Heart right ventricle (tissue), 16 donors: ENCODE results near the gene ROR2. TPM values are rescaled to one million over a fixed set of nuclear protein-coding genes. Genes with fewer than 3 reads are reported as not detected.
"Not testable (repeated sequence)": the region's sequence is repeated elsewhere in the genome, so short reads cannot be mapped to it uniquely, and the experiment has no call there.

ENCODE experiments used
- ATAC-seq, 8 donors: fragments of 200-7000 bp; cut with Tn5 transposase; one replicate each; pipeline ENCODE4 v1.9.1; 2020; ENCODE audit warnings: mild to moderate bottlenecking in 8 of 8, moderate library complexity in 8 of 8, moderate number of reproducible peaks in 1 of 8
- DNase-seq, 2 donors: peaks; one replicate each; pipeline ENCODE4 v3.0.0-alpha.2; 2020
- H3K27ac ChIP-seq, 10 donors: fragments of 200-600 bp; sonication (generic) in 2 of 10; one replicate each; pipeline versions ENCODE4 v1.5.0 to v1.8.0; 2020 to 2022; ENCODE audit warnings: mild to moderate bottlenecking in 3 of 10
- H3K27me3 ChIP-seq, 7 donors: fragments of 200-600 bp; one replicate each; pipeline ENCODE4 v1.8.0; 2021 to 2022; ENCODE audit warnings: mild to moderate bottlenecking in 2 of 7
- H3K36me3 ChIP-seq, 9 donors: fragments of 200-600 bp; sonication (generic) in 1 of 9; one replicate each; pipeline versions ENCODE4 v1.5.0 to v1.8.0; 2020 to 2022; ENCODE audit warnings: mild to moderate bottlenecking in 2 of 9
- H3K4me1 ChIP-seq, 9 donors: fragments of 200-600 bp; sonication (generic) in 1 of 9; one replicate each; pipeline versions ENCODE4 v1.5.0 to v1.8.0; 2020 to 2022; ENCODE audit warnings: mild to moderate bottlenecking in 4 of 9
- H3K4me3 ChIP-seq, 10 donors: fragments of 200-600 bp; sonication (generic) in 2 of 10; one replicate each; pipeline versions ENCODE4 v1.5.0 to v1.8.0; 2020 to 2022; ENCODE audit warnings: mild to moderate bottlenecking in 7 of 10, moderate library complexity in 2 of 10
- H3K9me3 ChIP-seq, 11 donors: fragments of 200-600 bp in 10 of 11; sonication (generic) in 2 of 11; one replicate each; pipeline versions ENCODE4 v1.5.0 to v1.8.0; 2013 to 2022; ENCODE audit warnings: mild to moderate bottlenecking in 2 of 11, control low read depth in 1 of 11, moderate library complexity in 1 of 11
- WGBS, 2 donors: extraction: QIAGEN DNeasy Blood & Tissue Kit; methylation state at CpG; one replicate each; pipeline ENCODE4 v1.1.7; 2013; ENCODE audit warnings: inconsistent platforms in 1 of 2; 5-methylcytosine and 5-hydroxymethylcytosine counted together
- intact Hi-C, 10 donors: fragments of 100-400 bp; cut with DNase I; formaldehyde crosslinking; loops; one replicate each; pipeline versions ENCODE4 v1.11.1 to v1.14.2; 2022
- polyA plus RNA-seq, 2 donors: library from polyadenylated mRNA; stranded (reverse); fragments of 200-250 nt; gene quantifications; one replicate each; pipeline ENCODE4 v1.2.3, GENCODE V29; 2013
- total RNA-seq, 10 donors: library from RNA; stranded (reverse); fragmentation: NEBNext Ultra II Directional in 3 of 10; extraction: Animal tissue kit (Norgen Biotek cat#: 25700) in 3 of 10; gene quantifications; one replicate each; pipeline versions ENCODE4 v1.2.1 to v1.2.4, GENCODE V29; 2021 to 2023
- TF ChIP-seq, protein P1 (sequence below), 9 donors: fragments of 200-600 bp; sonication (generic) in 2 of 9; IDR thresholded peaks; one replicate each; pipeline versions ENCODE4 v1.5.0 to v1.8.0; 2021 to 2022; ENCODE audit warnings: antibody characterized with exemption in 9 of 9, mild to moderate bottlenecking in 5 of 9, moderate library complexity in 1 of 9
- donor health status: Arrhythmogenic right ventricular cardiomyopathy.
- donor health status: ischemic (EF 13 %, LVEDD 7.1; RV severe dilation, severe dysfunction).
- donor health status: healthy with polysubstance abuse.
- donor health status: DM: no; HTN: yes; CAD: no.
- donor health status: DM: no; HTN: no; CAD: no.
- donor health status: ischemic (EF 25% LVEDD 6.9; RV normal size, moderate dysfunction).
- donor health status: ischemic (EF 25% LVEDD 5.7; RV mildly dilated, moderate dysfunction).
- donor health status: healthy.
- donor health status: DM: yes; HTN: yes; CAD: no.
- donor health status: Ischemic cardiomyopathy.
- donor health status: ischemic (EF 35%, LVEDD 5.7; RV mildly dilated, moderate dysfunction).
- donor health status: nonischemic (EF 11% LVEDD 7.7; RV severe dilation, severe dysfunction).
- donor health status: DM: yes; HTN: yes; CAD: no.
- donor health status: PGD.
- donor health status: ischemic (EF 29% LVEDD 5.4; RV normal size, mild dysfunction).
- donor health status: nonischemic (EF 23%, LVEDD 6.1; RV moderate dilation, normal function).

Gene ROR2
- total and polyA plus RNA-seq, 12 donors, result 0.11 to 1.4 (median 0.47) TPM

DNA sequence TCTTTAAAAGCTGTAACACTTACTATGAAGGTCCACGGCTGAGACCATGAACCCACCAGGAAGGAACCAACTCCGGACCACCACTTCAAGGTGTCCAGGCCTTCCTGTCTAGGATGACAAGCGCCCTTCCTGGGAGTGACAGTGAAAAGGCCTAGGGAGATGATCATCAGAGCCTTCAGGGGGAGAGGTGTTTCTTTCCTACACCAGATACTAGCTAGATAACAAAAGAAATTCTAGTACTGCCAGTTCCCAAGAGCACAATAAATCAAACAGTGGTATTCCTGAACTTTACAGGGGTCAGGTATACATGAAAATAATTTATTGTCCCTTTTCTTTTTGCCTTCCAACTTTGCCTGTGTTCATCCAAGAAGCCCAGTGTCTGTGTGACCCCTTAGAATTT, 432.2 kb downstream of the ROR2 start:
- 85% methylated on average over 3 of the region's 3 CpGs for WGBS, 2 donors
- TF ChIP-seq, protein P1, sequence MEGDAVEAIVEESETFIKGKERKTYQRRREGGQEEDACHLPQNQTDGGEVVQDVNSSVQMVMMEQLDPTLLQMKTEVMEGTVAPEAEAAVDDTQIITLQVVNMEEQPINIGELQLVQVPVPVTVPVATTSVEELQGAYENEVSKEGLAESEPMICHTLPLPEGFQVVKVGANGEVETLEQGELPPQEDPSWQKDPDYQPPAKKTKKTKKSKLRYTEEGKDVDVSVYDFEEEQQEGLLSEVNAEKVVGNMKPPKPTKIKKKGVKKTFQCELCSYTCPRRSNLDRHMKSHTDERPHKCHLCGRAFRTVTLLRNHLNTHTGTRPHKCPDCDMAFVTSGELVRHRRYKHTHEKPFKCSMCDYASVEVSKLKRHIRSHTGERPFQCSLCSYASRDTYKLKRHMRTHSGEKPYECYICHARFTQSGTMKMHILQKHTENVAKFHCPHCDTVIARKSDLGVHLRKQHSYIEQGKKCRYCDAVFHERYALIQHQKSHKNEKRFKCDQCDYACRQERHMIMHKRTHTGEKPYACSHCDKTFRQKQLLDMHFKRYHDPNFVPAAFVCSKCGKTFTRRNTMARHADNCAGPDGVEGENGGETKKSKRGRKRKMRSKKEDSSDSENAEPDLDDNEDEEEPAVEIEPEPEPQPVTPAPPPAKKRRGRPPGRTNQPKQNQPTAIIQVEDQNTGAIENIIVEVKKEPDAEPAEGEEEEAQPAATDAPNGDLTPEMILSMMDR (IDR thresholded peaks at IDR 0.05), result no peak
- no peaks in the 10 kb centered on the region for H3K27me3 ChIP-seq
- intact Hi-C loops, result no loop called here
- H3K9me3 ChIP-seq, result peaks cover 0 to 17% (median 0%) of the 10 kb centered on the region in 11 donors
- ATAC-seq (no peak), DNase-seq (no peak)
- H3K27ac ChIP-seq, result no peak overlapping the region
- peaks cover 0 to 11% (median 0%) of the 10 kb centered on the region in 9 donors for H3K4me1 ChIP-seq
- no peaks in the 10 kb centered on the region for H3K36me3 ChIP-seq
- H3K4me3 ChIP-seq, result no peak overlapping the region

DNA sequence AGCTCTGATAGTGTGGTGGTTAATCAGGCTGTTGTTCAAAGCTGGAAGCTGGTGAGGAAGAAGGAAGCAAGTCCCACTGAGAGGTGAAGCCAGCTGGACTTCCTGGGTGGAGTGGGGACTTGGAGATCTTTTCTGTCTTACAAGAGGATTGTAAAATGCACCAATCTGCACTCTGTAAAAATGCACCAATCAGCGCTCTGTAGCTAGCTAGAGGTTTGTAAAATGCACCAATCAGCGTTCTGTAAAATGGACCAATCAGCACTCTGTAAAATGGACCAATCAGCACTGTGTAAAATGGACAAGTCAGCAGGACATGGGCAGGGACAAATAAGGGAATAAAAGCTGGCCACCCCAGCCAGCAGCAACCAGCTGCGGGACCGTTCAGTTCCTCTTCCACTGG, 432.7 kb downstream of the ROR2 start:
- H3K4me3 ChIP-seq, H3K27me3 ChIP-seq, DNase-seq, H3K36me3 ChIP-seq, intact Hi-C loops, ATAC-seq: not testable (repeated sequence)
- peaks cover 0 to 11% (median 0%) of the 10 kb centered on the region in 9 donors for H3K4me1 ChIP-seq
- WGBS, 2 donors, result 85 to 89% methylated on average over 4 of the region's 4 CpGs
- H3K27ac ChIP-seq, result peak overlapping the region in 1 of 10 donors; percentile 16
- H3K9me3 ChIP-seq, result peaks cover 0 to 19% (median 0%) of the 10 kb centered on the region in 11 donors

GRCh38 chr9:91516777-91517176, 433.3 kb downstream of the ROR2 start:
- intact Hi-C loops, result no loop called here
- WGBS, 2 donors, result 93 to 95% methylated on average over 5 of the region's 5 CpGs
- TF ChIP-seq, protein P1 (IDR thresholded peaks at IDR 0.05), result no peak
- ATAC-seq (no peak), DNase-seq (no peak)
- no peaks in the 10 kb centered on the region for H3K36me3 ChIP-seq
- peaks cover 0 to 11% (median 0%) of the 10 kb centered on the region in 9 donors for H3K4me1 ChIP-seq
- peaks cover 0 to 24% (median 0%) of the 10 kb centered on the region in 11 donors for H3K9me3 ChIP-seq
- H3K4me3 ChIP-seq, result no peak overlapping the region
- no peak overlapping the region for H3K27ac ChIP-seq
- H3K27me3 ChIP-seq, result no peaks in the 10 kb centered on the region

DNA sequence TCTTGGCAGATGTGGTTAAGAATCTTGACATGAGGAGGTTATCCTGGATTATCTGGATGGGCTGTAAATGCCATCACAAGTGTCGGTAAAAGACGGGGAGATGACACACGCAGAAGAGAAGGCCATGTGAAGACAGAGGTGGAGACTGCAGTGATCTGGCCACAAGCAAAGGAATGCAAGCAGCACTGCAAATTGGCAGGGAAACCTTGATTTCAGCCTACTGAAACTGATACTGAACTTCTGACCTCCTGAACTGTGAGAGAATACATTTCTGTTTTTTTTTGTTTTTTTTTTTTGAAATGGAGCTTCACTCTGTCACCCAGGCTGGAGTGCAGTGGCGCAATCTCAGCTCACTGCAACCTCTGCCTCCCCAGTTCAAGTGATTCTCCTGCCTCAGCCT, 433.9 kb downstream of the ROR2 start:
- 95 to 96% methylated on average over 3 to 4 of the region's 4 CpGs for WGBS, 2 donors
- Histone ChIP-seq H3K4me1 (peaks cover 0 to 11% (median 0%) of the 10 kb centered on the region in 9 donors), H3K27ac (peak overlapping the region in 1 of 10 donors; percentile 58), H3K27me3 (no peaks in the 10 kb centered on the region), H3K9me3 (peaks cover 0 to 17% (median 0%) of the 10 kb centered on the region in 11 donors), H3K4me3 (no peak overlapping the region), H3K36me3 (no peaks in the 10 kb centered on the region)
- intact Hi-C loops, result no loop called here
- TF ChIP-seq, protein P1 (IDR thresholded peaks at IDR 0.05), result no peak
- ATAC-seq, result no peak
- DNase-seq, result no peak

DNA sequence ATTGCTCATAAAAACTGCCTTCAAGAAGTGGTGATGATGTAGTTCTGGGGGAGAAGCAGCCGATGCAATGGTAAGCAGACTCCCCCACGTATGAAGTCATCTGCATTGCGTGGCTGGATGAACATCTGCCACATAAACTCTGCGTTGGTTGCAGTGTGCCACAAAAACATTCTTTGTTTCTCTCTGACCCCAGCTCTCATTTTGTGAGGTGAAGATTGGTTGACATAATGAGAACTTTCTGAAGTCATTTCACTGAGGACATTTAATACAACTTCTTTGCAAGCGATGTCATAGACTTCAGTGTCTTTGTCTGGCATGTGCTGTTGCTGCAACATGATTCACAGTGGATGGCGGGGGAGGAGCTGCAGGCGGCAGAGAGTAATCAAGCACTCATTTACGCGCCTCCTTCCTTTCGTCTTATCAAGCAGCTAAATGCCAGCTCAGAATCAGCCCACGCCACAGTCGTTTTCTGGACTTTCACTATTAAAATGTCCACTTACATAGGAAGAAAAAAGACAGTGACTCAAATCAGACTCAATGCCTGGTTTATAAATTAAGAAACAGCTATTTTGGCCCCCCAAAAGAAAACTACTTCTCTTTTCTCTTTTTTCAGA, 434.8 kb downstream of the ROR2 start:
- Histone ChIP-seq H3K9me3 (peaks cover 0 to 10% (median 0%) of the 10 kb centered on the region in 11 donors), H3K27me3 (no peaks in the 10 kb centered on the region), H3K4me3 (peak overlapping the region in 8 of 10 donors; percentile 1 to 31 (median 25)), H3K36me3 (no peaks in the 10 kb centered on the region), H3K27ac (peak overlapping the region in 2 of 10 donors; percentile 25 to 58), H3K4me1 (peaks cover 0 to 11% (median 0%) of the 10 kb centered on the region in 9 donors)
- DNase-seq (peak in 1 of 2 donors; percentile 44), ATAC-seq (peak in 6 of 8 donors; percentile 57 to 93 (median 74))
- intact Hi-C loops, result no loop called here
- 20 to 21% methylated on average over 12 of the region's 12 CpGs for WGBS, 2 donors
- TF ChIP-seq, protein P1 (IDR thresholded peaks at IDR 0.05), result no peak
